Neural progenitor cell (in vitro differentiated cells): ENCODE data around the gene CHST6.

Experiments
- EZH2 ChIP-seq: fragments of 200-600 bp; sonication (generic); IDR thresholded peaks from 2 replicates; pipeline ENCODE4 v1.6.1; 2017; ENCODE audit warnings: antibody characterized with exemption, mild to moderate bottlenecking, moderate library complexity
- TF ChIP-seq, protein P1 (sequence below): fragments of 200-600 bp; sonication (generic); IDR thresholded peaks from 2 replicates; pipeline ENCODE4 v1.5.1; 2017; ENCODE audit warnings: antibody characterized with exemption, mild to moderate bottlenecking

DNA sequence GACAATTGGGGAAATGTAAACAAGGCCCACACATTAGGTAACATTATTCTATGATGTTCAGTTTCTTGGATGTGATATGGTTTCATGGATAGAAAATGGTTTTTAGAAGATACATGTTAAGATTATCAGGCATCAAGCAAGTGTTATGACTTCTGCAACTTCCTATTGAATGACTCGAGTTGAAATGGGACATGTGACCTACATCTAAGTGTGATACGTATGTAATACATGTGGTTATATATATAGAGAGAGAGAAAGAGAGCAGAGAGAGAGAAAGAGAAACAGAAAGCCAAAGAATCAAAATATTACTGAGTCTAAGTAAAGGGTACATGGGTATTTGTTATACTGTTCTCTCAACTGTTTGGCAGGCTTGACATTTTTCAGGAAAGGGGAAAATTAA is 32.4 kb downstream of the CHST6 start:
- no peak for TF ChIP-seq EZH2
- TF ChIP-seq, protein P1, sequence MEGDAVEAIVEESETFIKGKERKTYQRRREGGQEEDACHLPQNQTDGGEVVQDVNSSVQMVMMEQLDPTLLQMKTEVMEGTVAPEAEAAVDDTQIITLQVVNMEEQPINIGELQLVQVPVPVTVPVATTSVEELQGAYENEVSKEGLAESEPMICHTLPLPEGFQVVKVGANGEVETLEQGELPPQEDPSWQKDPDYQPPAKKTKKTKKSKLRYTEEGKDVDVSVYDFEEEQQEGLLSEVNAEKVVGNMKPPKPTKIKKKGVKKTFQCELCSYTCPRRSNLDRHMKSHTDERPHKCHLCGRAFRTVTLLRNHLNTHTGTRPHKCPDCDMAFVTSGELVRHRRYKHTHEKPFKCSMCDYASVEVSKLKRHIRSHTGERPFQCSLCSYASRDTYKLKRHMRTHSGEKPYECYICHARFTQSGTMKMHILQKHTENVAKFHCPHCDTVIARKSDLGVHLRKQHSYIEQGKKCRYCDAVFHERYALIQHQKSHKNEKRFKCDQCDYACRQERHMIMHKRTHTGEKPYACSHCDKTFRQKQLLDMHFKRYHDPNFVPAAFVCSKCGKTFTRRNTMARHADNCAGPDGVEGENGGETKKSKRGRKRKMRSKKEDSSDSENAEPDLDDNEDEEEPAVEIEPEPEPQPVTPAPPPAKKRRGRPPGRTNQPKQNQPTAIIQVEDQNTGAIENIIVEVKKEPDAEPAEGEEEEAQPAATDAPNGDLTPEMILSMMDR: no peak
